WTC11 (cell line): Measurements from ENCODE around the gene CEBPG.

Experiments used
- CREB1 ChIP-seq: sonication (generic); formaldehyde crosslinking; IDR thresholded peaks from 2 replicates; pipeline ENCODE4 v1.8.0; 2023; ENCODE audit warnings: mild to moderate bottlenecking, missing genetic modification reagents
- ETV6 ChIP-seq: sonication (generic); formaldehyde crosslinking; IDR thresholded peaks from 2 replicates; pipeline ENCODE4 v1.8.1; 2022; ENCODE audit warnings: mild to moderate bottlenecking, missing genetic modification reagents
- JUN ChIP-seq: sonication (generic); formaldehyde crosslinking; IDR thresholded peaks from 2 replicates; pipeline ENCODE4 v1.8.0; 2023; ENCODE audit warnings: mild to moderate bottlenecking, missing genetic modification reagents
- KAT7 ChIP-seq: sonication (generic); formaldehyde crosslinking; IDR thresholded peaks from 2 replicates; pipeline ENCODE4 v1.8.1; 2023; ENCODE audit warnings: missing genetic modification reagents, mild to moderate bottlenecking, borderline replicate concordance
- NFE2L1 ChIP-seq: sonication (generic); formaldehyde crosslinking; IDR thresholded peaks from 2 replicates; pipeline ENCODE4 v1.8.1; 2023; ENCODE audit warnings: missing genetic modification reagents
- RORB ChIP-seq: fragments of 250-450 bp; sonication (Bioruptor Pico); IDR thresholded peaks from 2 replicates; pipeline ENCODE4 v1.9.0; 2021; ENCODE audit warnings: mild to moderate bottlenecking
- SP1 ChIP-seq: sonication (generic); formaldehyde crosslinking; conservative IDR thresholded peaks from 2 replicates; pipeline ENCODE4 v1.8.1; 2022; ENCODE audit warnings: missing genetic modification reagents
- TEAD1 ChIP-seq: sonication (generic); formaldehyde crosslinking; IDR thresholded peaks from 2 replicates; pipeline ENCODE4 v1.8.0; 2022; ENCODE audit warnings: mild to moderate bottlenecking, missing genetic modification reagents
- TEAD4 ChIP-seq: sonication (generic); formaldehyde crosslinking; IDR thresholded peaks from 2 replicates; pipeline ENCODE4 v1.8.0; 2022; ENCODE audit warnings: mild to moderate bottlenecking, missing genetic modification reagents
- ZNF121 ChIP-seq: sonication (generic); formaldehyde crosslinking; IDR thresholded peaks from 2 replicates; pipeline ENCODE4 v1.8.0; 2023; ENCODE audit warnings: missing genetic modification reagents
- ZNF138 ChIP-seq: sonication (generic); formaldehyde crosslinking; conservative IDR thresholded peaks from 2 replicates; pipeline ENCODE4 v1.8.1; 2022; ENCODE audit warnings: mild to moderate bottlenecking, moderate library complexity, missing genetic modification reagents
- TF ChIP-seq, protein P1 (sequence below): sonication (generic); formaldehyde crosslinking; IDR thresholded peaks from 2 replicates; pipeline ENCODE4 v1.8.1; 2023; ENCODE audit warnings: mild to moderate bottlenecking, missing genetic modification reagents, moderate library complexity
- TF ChIP-seq, protein P2 (sequence below): fragments of 200-600 bp; IDR thresholded peaks from 2 replicates; pipeline ENCODE4 v1.8.0; 2022; ENCODE audit warnings: antibody characterized with exemption

DNA sequence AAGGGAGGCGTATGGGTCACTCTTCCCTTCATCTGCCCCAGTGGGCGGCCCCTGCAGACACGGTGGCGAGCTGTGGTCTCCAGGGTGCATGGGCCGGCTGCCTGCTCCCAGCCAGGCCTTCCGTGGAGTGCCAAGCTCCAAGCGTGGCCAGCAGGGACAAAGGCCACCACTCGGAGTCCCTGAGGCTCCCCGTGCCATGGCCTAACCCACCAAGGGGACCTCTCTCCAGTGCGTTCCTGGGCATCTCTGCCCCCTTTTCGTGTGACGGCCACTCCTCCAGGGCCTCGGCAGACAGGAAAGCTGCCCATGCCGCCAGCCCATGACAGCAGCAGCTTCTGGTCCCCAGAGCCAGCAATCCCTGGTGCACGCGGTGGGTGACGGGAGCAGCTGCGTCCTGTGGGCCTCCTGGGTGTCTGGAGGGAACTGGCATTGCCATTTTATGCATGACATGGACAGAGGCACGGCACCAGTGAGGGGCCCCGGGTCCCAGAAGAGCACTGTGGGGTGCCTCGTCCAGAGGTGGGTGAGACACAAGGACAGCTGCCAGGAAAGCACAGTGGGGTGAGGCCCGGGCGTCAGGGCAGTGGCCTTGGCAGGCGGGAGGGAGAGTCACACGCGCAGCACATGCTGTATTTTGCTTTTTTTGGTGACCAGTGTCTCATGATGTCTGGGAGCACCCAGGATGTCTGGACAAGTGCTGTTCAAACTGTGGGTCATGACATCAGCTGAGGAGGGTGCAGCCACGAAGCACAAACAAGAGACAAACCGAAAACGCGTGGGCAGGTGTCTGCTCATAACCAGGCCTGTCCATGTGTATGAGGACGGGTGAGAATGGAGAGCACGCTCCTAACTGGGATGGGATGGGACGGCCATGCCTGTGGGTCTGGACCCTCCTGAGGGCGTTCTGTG, 32.3 kb downstream of the CEBPG start:
- no peak for TF ChIP-seq CREB1 (CRISPR knock-in tag)
- TF ChIP-seq, protein P1, sequence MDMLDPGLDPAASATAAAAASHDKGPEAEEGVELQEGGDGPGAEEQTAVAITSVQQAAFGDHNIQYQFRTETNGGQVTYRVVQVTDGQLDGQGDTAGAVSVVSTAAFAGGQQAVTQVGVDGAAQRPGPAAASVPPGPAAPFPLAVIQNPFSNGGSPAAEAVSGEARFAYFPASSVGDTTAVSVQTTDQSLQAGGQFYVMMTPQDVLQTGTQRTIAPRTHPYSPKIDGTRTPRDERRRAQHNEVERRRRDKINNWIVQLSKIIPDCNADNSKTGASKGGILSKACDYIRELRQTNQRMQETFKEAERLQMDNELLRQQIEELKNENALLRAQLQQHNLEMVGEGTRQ: no peak
- TF ChIP-seq TEAD4: no peak
- TF ChIP-seq, protein P2, sequence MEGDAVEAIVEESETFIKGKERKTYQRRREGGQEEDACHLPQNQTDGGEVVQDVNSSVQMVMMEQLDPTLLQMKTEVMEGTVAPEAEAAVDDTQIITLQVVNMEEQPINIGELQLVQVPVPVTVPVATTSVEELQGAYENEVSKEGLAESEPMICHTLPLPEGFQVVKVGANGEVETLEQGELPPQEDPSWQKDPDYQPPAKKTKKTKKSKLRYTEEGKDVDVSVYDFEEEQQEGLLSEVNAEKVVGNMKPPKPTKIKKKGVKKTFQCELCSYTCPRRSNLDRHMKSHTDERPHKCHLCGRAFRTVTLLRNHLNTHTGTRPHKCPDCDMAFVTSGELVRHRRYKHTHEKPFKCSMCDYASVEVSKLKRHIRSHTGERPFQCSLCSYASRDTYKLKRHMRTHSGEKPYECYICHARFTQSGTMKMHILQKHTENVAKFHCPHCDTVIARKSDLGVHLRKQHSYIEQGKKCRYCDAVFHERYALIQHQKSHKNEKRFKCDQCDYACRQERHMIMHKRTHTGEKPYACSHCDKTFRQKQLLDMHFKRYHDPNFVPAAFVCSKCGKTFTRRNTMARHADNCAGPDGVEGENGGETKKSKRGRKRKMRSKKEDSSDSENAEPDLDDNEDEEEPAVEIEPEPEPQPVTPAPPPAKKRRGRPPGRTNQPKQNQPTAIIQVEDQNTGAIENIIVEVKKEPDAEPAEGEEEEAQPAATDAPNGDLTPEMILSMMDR: no peak
- no peak for TF ChIP-seq NFE2L1 (CRISPR knock-in tag)
- no peak for TF ChIP-seq ZNF121 (CRISPR knock-in tag)
- no peak for TF ChIP-seq SP1 (CRISPR knock-in tag)
- TF ChIP-seq ETV6 (CRISPR knock-in tag): no peak
- no peak for TF ChIP-seq JUN (CRISPR knock-in tag)
- no peak for TF ChIP-seq ZNF138
- TF ChIP-seq RORB (CRISPR knock-in tag): no peak
- TF ChIP-seq KAT7 (CRISPR knock-in tag): no peak
- TF ChIP-seq TEAD1 (CRISPR knock-in tag): no peak
